SK-N-MC (cell line): ENCODE results near the gene OTUB2.

Experiments used
- DNase-seq: peaks from one replicate; pipeline ENCODE4 v3.0.0-alpha.2; 2011; ENCODE audit warnings: low read depth, low spot score
- H3K27ac ChIP-seq: fragments of 200-600 bp; sonication (generic); 2 replicates; pipeline ENCODE4 v1.5.1; 2016; ENCODE audit warnings: mixed run types
- H3K36me3 ChIP-seq: fragments of 200-600 bp; sonication (generic); 2 replicates; pipeline ENCODE4 v1.6.1; 2017; ENCODE audit warnings: antibody characterized with exemption, low read length, mixed read lengths; ENCODE audit not compliant: insufficient read depth
- H3K4me3 ChIP-seq: fragments of 200-600 bp; sonication (generic); 2 replicates; pipeline ENCODE4 v1.5.1; 2016
- H3K9ac ChIP-seq: fragments of 200-600 bp; sonication (generic); 2 replicates; pipeline ENCODE4 v1.8.0; 2017; ENCODE audit warnings: mixed run types, mixed read lengths; ENCODE audit not compliant: insufficient read length
- H3K9me3 ChIP-seq: fragments of 200-600 bp; sonication (generic); 2 replicates; pipeline ENCODE4 v1.6.1; 2017; ENCODE audit warnings: low read depth, mild to moderate bottlenecking, antibody characterized with exemption, low read length, moderate library complexity, mixed read lengths
- EZH2 ChIP-seq: fragments of 200-600 bp; sonication (generic); IDR thresholded peaks from one replicate; pipeline ENCODE4 v1.6.1; 2017; ENCODE audit warnings: antibody characterized with exemption
- FOXP2 ChIP-seq: optimal IDR thresholded peaks from 2 replicates; pipeline ENCODE3; 2011; ENCODE audit warnings: mild to moderate bottlenecking, moderate library complexity; ENCODE audit not compliant: insufficient read depth; ENCODE audit errors: extremely low read length, control extremely low read depth
- POLR2AphosphoS5 ChIP-seq: IDR thresholded peaks from 2 replicates; pipeline ENCODE4 v1.6.1; 2012; ENCODE audit warnings: mild to moderate bottlenecking, low read depth, low read length, borderline replicate concordance

The OTUB2 gene

DNA sequence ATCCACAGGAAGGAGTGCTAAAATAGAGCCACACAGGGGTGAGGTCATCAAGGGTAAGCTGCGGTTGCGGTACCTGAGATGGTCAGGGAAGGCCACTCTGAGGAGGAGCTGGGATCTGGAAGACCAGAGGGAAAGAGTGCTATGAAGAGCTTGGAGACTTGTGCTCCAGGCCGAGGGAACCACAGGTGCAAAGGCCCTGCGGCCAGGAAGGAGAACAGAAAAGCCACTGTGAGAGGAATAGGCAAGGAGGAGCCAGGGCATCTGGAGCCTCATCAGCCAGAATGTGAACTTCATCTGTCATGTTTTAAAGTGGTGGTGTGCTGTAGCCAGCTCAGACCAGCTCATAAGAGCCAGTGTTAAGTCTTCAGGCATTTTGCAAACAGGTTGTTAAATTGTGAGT, 34.5 kb upstream of the OTUB2 start:
- no peak for DNase-seq
- Histone ChIP-seq H3K9ac (no peak overlapping the region), H3K4me3 (no peak overlapping the region), H3K27ac (no peak overlapping the region), H3K36me3 (no peaks in the 10 kb centered on the region), H3K9me3 (no peaks in the 10 kb centered on the region)
- TF ChIP-seq FOXP2 (no peak), POLR2AphosphoS5 (no peak), EZH2 (no peak)

DNA sequence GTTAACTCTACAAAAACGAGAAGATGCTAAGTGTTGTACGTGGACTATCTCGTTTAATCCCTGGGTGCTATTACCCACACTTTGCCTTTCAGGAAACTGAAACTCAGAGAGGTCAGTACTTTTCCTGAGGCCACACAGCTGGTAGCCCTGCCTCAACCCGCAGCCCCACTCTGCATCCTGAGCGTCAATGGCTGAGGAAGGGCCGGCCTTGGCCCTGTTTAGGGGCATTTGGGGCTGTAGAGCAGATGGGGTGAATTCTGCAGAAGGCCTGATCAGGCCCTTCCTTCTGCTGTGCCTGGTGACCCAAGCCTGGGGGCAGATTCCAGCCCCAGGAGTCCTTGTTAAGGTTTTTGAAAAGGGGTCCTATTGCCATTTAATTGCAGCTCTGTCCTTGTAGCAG, 32.8 kb upstream of the OTUB2 start:
- no peaks in the 10 kb centered on the region for H3K9me3 ChIP-seq
- no peak overlapping the region for H3K27ac ChIP-seq
- DNase-seq: no peak
- TF ChIP-seq EZH2 (no peak), POLR2AphosphoS5 (no peak)
- no peaks in the 10 kb centered on the region for H3K36me3 ChIP-seq
- H3K4me3 ChIP-seq: no peak overlapping the region
- H3K9ac ChIP-seq: no peak overlapping the region

DNA sequence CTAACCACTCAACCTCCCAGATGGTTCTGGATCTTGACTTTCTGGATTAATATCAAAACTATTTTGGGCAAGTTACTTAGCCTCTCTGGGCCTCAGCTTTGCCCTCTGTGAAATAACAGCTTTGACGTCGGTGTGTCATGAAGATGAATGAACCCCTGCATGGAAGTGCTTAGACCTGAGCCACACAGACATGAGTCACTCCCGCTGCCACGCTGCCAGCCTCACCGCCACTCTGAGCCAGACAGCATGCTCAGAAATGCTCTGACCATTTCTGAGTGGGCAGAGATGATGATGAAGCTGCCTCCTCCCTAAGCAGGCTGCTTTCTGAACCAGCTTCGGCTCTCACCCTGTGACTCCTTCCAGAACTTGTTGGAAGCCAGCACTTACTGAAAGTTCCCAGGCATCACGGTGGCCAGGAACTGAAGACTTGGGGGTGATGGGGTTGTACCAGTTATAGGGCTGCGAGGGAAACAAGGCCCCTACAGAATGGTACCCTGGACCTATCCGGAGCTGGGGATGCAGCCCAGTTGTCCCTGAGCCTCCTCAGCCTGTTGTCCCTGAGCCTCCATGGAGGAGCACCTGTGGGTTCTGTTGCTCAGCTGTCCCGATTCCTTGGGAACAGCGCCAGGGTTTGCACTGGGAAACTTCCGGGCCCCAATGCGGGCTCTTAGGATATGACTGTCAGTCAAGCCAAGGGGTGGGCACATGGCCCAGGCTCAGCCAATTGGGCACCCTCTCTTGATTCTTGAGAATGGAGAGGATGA, 31.0 kb upstream of the OTUB2 start:
- no peak overlapping the region for H3K9ac ChIP-seq
- no peak overlapping the region for H3K4me3 ChIP-seq
- DNase-seq: no peak
- no peaks in the 10 kb centered on the region for H3K9me3 ChIP-seq
- TF ChIP-seq POLR2AphosphoS5 (no peak), FOXP2 (no peak)
- no peak overlapping the region for H3K27ac ChIP-seq
- no peaks in the 10 kb centered on the region for H3K36me3 ChIP-seq

DNA sequence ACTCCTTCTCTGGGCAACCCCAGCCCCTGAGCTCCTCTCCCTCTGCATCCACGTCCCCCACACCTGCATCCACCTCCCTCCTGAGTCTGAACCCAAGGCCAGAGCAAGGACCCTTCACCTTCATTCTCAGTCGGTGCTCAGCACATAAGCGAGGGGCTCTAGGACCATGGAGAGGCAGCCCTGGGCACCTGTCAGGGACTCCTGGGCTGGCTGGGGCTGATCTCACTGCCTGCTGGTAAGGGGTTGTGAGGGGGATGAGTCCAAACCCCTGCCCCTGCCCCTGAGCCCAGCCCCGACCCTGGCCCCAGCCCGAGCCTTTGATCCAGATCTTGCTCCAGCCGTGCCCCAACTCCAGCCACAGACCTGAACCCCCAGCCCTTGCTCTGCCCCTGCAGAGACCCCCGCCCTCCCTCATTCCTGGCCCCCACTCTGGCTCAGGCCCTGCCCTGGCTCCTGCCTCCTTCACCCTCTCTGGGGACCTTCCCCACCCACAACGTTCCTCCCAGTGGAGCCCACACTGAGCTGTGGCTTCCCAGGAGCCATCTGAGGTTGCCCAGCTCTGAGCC, 29.9 kb upstream of the OTUB2 start:
- no peak overlapping the region for H3K27ac ChIP-seq
- TF ChIP-seq FOXP2: no peak
- no peak for TF ChIP-seq POLR2AphosphoS5
- no peak for TF ChIP-seq EZH2
- no peak for DNase-seq
- H3K4me3 ChIP-seq: no peak overlapping the region
- H3K36me3 ChIP-seq: no peaks in the 10 kb centered on the region
- no peak overlapping the region for H3K9ac ChIP-seq
- H3K9me3 ChIP-seq: no peaks in the 10 kb centered on the region

DNA sequence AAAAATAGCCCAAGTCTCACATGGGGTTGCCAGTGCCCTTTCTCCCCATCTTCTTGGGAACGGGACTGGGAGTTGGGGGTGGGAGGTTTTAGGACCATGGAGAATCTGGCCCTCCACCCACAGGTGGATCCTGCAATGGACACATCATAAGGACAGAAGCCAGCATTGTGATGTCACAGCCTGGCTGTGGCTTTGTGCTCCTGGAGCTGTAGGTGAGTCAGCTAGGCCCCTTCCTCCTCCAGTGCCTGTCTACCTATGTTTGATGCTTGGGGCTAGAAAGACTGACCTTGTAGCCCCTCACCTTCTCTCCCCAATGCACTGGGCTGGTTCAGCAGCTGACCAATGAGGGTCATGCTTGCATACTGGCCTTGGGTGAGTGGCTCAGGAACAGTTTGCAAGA, 29.1 kb upstream of the OTUB2 start, which contains the start of gene CCDC197:
TSS of gene CCDC197 (plus strand) at position 220 of the 400 bp plus-strand sequence. CDS start 831 bp downstream, outside the sequence.
- H3K9me3 ChIP-seq: no peaks in the 10 kb centered on the region
- no peaks in the 10 kb centered on the region for H3K36me3 ChIP-seq
- H3K27ac ChIP-seq: no peak within 1 kb of the TSS
- DNase-seq: no peak
- no peak within 1 kb of the TSS for H3K9ac ChIP-seq
- H3K4me3 ChIP-seq: no peak within 1 kb of the TSS
- TF ChIP-seq EZH2 (no peak), FOXP2 (no peak), POLR2AphosphoS5 (no peak)

DNA sequence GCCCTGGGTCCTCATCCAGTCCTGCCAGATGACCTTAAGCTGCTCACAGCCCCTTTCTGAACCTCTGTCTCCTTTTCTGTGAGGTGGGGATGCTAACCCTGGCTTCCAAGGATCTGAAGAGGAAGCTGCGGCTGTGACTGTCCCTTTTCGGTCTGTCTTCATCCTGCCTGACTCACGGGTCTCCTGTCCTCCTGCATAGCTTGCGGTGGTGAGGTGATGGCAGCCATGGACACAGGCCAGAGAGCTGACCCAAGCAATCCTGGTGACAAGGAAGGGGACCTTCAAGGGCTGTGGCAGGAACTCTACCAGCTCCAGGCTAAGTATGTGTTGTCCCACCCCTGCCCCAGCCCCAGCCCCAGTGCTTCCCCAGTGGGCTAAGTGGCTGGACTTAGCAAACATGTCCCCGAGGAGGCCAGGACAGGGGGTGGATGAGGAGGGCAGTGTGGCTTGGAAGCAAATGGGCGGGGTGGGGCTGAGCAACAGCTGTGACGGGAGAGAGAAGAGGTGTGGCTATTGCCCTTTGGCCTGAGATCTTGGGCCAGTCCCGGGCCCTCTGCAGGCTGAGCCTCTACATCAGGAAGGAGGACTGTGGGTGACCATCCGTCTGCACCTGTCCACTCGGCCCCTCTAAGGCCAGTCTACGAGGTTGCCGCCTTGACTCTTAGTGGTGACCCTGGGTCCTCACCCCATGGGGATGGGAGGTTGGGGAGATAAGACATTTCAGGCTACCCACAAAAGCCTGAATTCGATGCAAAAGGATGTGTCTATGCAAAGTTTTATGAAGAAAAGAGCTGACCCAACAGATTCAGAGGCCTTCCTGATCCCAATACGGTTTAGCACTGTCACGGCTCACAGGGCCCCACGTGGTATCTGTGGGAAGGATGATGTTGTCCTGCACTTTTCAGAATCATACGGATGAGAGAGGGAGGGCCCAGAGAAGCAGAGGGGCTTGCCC, 27.9 kb upstream of the OTUB2 start:
- no peak overlapping the region for H3K9ac ChIP-seq
- no peaks in the 10 kb centered on the region for H3K36me3 ChIP-seq
- H3K27ac ChIP-seq: no peak overlapping the region
- no peak overlapping the region for H3K4me3 ChIP-seq
- DNase-seq: no peak
- H3K9me3 ChIP-seq: no peaks in the 10 kb centered on the region
- TF ChIP-seq POLR2AphosphoS5 (no peak), EZH2 (no peak), FOXP2 (no peak)

DNA sequence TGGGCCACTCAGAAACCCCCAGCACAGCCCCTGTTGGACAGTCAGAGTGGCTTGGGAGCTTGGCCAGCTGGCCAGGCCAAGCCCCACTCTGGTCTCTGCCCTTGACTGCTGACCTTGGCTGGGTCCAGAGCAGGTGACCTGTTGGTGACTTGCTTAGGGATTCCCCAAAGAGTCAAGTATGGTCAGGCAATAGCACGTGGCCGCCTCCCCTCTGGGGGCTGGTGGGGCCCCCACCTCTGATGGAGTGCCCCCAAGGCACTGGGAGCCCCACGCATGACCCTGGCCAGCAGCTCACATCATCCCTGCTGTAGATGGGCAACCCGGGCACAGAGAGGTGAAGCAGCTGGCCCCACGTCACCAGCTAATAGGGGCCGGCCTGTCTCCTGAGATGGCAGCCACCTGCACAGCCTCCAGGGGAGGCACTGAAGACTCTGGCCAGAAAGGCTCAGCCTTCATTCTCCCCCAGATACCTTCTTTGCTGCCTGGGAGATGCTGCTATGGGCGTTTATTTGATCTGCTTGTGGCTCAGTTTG, 27.2 kb upstream of the OTUB2 start:
- TF ChIP-seq EZH2 (no peak), FOXP2 (no peak), POLR2AphosphoS5 (no peak)

DNA sequence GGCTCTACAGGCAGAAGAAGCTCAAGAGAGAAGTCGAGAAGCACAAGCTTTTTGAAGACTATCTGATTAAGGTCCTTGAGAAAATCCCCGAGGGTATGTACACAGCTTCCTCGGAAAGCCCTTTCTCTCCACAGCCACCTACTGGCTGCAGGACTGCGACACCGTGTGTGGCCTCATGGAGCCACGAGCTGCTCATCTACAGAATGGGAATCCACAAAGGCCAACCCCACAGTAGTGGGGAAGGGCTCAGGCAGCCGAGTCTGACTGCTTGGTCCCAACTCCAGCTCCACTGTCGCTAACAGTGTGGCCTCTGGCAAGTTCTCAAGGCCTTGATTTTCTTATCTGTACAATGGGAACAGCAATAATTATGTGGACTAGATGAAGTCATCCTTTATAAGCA, 26.6 kb upstream of the OTUB2 start:
- H3K9ac ChIP-seq: no peak overlapping the region
- TF ChIP-seq FOXP2 (no peak), POLR2AphosphoS5 (no peak), EZH2 (no peak)
- no peak overlapping the region for H3K27ac ChIP-seq
- H3K9me3 ChIP-seq: no peaks in the 10 kb centered on the region
- H3K4me3 ChIP-seq: no peak overlapping the region
- H3K36me3 ChIP-seq: no peaks in the 10 kb centered on the region
- DNase-seq: no peak

More for the DNA sequence above, 27.2 kb upstream of the OTUB2 start:
- H3K36me3 ChIP-seq: no peaks in the 10 kb centered on the region
- H3K9me3 ChIP-seq: no peaks in the 10 kb centered on the region
- DNase-seq: no peak
- H3K27ac ChIP-seq: no peak overlapping the region
- H3K4me3 ChIP-seq: no peak overlapping the region
- no peak overlapping the region for H3K9ac ChIP-seq
